ENCODE data around the gene SMIM12.

The SMIM12 gene

DNA sequence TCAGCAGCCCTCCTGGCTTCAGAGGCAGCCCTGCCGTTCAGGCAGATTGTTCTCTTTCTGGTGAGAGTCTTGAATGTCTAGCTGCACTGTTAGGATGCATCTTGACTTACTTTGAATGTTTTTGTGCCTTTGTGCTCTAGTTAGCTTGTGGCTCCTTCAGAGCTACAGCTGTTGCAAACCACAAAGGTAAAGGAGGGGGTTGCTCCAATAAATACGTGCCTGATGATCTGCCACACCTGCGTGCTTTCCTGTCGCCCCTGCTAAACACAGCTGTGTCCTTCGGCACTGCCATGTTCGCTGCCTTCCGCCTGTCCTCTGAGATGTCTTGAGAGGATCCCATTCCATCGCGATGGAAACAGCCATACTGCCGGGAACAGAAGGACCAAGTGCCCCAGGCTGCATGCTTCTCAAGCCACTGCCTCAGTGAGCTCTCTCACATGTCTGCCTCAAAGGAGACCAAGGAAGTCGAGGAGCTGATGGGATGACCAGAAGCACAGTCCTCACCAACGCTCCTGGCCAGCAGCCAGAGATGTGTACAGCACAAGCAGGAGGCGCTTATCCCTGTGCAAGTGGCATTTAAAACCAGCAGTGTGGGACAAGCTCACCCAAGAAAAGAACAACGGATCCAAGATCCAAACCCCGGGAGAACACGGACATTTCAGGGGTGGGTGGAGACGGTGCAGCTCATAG lies 12.0 kb upstream of the SMIM12 start:
- DNase-seq: no peak

DNA sequence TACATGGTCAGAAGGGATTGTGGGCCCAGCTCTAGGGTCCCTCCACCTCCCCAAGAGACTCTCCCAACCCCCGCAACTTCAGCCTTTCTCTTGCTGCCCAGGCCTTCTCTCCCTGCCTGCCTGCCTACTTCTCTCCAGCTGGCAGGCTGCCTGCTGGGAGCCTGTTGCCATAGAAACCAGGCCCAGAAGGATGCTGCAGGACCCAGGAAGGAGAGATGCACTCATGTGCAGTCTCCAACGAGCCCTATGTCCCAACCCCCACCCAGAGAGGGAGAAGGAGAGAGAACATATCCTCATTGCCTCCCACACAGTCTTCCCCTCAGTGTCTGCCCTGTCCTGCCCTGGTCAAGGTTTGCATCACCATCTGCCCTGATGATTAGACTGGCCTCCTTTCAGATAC lies 10.8 kb upstream of the SMIM12 start:
- DNase-seq: no peak

DNA sequence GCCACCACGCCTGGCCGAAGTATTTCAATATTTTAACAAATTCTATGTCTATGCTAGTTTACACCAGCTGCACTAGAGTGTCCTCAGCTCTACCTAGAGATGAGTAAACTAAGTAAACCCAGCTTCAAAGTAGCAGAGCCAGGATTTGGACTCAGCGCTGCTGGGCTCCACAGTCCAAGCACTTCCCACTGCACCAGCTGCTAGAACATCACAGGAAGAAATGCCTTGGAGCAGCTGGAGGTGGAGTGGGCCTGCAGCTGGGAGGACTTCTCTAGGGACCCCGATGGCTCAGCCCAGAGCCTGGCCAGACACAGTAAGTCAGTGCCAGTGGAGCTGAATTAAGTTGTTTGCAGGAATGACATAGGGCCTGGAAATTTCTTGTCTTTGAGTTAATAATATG lies 10.2 kb upstream of the SMIM12 start:
- no peak for DNase-seq

GRCh38 chr1:34868230-34869049 lies 8.9 kb upstream of the SMIM12 start:
- no peak for DNase-seq

DNA sequence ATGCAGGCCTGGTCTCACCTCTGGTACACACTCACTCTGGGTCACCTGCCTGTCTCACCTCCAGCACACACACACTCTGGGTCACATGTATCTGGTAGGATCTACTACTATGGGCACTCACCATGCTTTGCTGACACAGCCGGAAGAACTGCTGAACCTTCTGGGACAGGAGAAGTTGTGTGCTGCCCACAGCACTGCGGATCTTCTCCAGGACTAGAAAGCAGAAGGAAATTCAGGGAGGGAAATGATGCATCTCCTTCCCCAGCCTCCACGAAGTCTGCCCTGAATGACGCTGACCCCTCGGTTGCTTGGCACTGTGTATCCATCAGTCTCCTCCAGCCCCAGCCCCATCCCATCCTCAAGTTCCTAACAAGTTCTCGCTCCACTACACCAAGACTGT lies 7.9 kb upstream of the SMIM12 start:
- no peak for DNase-seq

- DNase-seq: no peak
These were observed 7.2 kb upstream of the SMIM12 start for GRCh38 chr1:34866762-34867109.

DNA sequence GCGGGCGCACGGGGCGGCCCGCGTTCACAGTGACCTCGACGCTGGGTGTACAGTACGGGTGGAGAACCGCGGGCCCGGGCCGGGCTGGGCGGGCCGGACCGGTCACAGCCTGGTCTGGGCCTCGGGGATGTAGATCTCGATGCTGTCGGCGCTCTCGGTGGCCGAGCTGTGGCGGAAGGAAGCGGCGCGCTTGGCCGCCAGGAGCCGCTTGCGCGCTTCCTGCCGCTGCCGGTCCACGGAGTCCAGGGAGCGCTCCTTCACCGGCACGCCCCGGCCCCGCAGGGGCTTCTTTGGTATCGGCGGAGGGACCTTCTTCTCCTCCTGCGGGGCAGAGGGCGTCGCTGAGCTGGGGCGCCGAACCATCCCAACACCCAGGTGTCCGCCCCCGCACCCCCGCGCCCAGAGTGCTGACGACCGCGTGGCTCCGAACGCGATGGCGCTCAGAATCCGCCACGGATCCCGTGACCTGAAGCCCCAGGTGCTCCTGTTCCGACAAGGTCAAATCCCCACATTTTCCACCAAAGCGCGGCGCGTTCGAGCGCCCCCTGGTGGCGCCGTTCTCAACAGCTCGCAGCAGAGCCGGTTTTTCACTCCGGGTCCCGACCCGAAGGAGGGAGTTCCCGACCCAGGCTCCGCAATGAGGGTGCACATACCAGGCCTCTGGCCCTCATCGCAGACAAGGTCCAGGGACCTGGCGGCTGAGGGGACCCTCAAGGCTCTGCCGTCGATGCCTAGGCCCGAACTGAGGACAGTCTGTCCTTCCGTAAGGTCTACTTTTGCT lies 6.6 kb upstream of the SMIM12 start:
- peak; percentile 67 for DNase-seq

GRCh38 chr1:34865573-34865972 lies 6.0 kb upstream of the SMIM12 start:
- DNase-seq: no peak

DNA sequence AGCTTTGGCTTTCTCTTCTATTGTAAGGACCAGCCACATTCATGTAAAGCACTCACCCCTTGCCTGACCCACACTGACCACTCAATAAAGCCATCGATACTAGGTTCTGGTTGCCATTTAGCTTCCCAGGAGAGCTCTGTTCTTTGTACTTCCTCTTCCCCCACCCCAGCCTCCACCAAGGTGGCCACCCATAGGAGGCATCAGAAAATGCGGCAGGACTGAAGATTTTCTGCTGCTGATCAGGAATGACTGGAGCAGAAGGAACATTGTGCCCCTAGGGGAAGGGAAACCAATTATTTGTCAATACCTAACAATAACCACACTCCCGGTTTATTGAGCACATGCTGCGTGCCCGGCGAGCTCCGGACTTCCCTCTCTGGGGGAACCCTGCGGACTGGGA lies 5.2 kb upstream of the SMIM12 start:
- no peak for DNase-seq

- no peak for DNase-seq
These were observed 4.0 kb upstream of the SMIM12 start for GRCh38 chr1:34863501-34863900.

GRCh38 chr1:34858901-34859445 lies 576 bp downstream of the SMIM12 start:
- peak; percentile 36 for DNase-seq

DNA sequence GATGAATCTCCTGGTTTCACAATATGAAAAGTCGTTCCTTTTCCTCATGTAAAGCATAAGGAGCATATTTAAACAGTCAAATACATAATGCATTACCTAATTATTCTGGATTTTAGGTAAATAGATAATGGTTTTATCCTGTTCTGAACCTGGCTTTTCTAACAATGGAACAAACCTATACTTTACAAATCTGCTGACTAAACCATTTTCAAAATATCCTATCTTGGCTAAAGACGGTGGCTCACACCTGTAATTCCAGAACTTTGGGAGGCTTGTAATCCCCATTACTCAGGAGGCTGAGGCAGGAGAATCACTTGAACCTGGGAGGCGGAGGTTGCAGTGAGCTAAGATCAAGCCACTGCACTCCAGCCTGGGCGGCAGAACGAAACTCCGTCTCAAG lies 2.9 kb downstream of the SMIM12 start:
- no peak for DNase-seq

- peak; percentile 91 for DNase-seq
These were observed 6.8 kb downstream of the SMIM12 start for GRCh38 chr1:34852677-34853217.

DNA sequence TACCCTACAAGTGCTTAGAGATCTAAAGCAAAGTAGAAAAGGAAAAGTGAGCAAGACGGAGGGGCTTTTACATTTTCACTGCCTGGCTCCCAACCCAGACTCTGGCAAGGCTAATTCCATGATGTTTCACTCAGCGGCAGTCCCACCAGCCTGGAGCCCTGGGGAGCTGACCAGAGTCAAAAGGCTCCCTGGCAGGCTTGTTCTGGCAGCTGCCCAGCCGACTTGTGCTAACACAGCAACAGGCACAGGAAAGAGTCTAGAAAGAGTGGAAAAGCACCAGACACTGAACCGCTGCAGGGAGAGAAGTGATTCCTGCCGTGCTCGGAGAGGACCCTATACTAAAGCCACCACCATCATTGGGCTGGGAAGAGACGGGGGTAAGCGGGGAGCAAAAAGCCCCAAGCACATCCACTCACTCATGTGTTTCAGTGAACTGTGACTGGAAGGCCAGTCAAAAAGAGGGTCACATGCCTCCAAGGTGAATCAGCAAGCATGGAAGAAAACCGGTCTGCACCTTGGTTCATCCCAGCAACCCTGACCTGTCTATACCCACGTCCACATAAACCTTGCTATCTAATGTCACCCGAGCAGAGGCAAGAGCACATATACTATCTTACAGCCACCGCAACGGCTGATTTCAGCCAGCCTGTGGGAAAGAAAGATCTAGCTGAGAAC lies 8.0 kb downstream of the SMIM12 start:
- no peak for DNase-seq

GRCh38 chr1:34850382-34850781 lies 9.2 kb downstream of the SMIM12 start:
- no peak for DNase-seq

DNA sequence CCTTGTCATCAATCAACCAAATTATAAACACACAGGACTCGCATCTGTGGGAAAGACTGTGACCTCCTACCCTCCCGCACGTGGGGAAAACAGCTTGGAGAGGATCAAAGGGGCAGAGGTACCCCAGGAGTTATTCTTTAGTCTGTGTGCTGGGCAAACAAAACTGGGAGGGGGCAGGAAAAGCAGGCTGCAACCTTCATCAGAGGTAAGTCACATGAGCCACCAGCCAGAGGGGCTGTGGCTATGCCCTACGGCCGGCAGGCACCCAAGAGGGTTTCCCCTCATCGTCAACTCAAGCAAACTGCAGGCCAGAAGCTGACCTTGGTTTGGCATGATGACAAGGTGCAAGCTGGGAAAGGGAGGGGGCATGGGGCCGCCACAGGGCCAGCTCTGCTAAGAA lies 12.5 kb downstream of the SMIM12 start:
- no peak for DNase-seq

DNA sequence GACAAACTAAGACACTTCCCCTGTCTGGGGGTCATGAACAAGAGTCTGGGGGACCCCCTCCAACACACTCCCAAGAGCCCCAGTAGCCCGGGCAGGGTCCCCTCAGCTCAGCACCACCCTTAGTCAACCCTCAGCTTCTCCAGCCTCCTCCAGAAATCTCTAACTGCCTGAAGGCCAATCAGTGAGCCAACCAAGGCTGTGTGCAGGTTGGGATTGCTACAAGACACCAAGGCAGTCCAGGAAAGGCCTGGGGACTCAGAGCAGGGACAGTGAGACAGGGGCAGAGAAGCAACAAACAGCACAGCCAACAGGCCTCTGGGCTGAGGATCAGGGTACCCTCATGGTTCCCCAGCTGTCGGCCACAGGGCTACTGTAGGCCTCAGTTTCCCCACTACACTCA lies 13.3 kb downstream of the SMIM12 start:
- DNase-seq: no peak

GRCh38 chr1:34845131-34845901 lies 14.2 kb downstream of the SMIM12 start:
- no peak for DNase-seq

DNA sequence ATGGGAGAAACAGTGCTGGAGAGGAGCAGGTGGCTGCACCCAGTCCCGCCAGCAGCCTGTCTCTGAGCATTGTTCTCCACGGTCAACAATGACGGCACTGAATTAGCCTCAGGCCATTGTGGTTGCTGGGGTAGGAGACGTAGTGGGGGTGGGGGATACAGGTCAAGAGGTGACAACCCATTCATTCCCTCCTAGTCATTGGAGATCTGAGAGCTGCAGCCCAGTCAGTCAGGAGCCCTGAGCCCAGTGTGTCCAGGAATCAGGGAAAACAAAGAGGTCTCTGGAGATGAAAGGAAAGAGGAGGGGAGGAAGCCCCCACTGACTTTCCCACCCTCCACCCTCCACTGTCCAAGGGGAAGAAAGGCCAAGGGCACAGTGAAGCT lies 15.3 kb downstream of the SMIM12 start:
- no peak for DNase-seq

DNA sequence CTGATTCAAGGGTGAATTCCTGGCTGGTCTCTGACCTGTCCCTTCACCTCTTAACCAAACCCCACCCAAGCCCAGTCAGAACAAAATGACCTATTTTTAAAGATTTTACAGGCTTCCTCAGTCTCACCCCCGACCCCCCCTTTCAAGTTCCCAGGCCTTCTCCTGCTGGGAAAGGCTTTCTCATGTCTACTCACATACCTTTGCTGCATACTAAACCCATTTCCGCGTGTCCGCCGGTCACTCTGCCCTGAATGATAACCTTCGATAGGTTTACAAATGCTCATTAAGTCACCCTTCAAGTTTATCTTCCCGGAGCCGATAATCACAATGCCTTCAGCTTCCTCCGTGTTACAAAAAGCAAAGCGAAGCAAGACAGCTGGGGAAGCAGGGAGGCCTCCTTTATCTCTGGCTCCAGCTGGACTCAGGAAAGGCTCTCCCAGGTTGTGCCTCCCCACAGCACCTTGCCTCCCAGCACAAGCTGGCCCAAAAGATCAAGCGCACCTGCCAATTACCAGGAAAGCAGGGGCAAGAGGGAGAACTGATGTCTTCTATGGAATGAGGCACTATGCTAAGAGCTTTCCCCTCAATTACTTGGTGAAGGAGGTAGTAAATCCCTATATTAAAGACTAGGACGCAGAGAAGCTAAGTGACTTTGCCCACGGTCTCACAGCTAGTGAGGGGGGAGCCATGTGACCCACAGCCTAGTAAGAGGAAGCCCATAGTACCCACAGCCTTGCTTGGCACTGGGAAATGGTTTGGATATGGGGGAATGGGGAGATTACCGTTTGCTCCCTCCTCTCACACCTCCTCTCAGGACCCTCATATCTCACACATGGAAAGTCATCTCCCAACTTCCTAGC lies 15.9 kb downstream of the SMIM12 start:
- no peak for DNase-seq

DNA sequence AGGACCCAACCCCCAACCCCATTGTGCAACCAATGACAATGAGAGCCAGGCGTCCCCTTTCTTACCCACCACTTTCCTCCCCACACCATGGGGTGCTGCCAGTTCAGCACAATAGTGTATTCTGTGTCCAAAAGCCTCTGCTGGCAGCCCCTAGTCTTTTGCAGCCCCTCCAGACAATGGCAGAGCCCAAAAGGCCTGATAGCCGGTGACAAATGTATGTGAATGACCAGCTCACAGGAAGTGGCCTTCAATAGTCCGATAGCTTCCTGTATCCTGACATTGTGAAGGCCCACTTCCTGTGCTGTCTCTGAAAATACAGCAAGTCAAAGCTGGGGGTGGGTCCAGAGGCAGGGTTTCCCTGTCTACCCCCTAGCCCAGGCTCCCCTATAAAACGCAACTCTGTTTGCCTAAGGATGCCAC lies 16.6 kb downstream of the SMIM12 start:
- no peak for DNase-seq
